Activated CD4-positive, CD25-positive, alpha-beta regulatory T cell (primary cell): ENCODE measurements around the gene GUCD1.

Experiments
- DNase-seq, 4 experiments: peaks; one replicate each; lab custom pipeline; 2025; lab: John Stamatoyannopoulos, UW

GUCD1 gene

DNA sequence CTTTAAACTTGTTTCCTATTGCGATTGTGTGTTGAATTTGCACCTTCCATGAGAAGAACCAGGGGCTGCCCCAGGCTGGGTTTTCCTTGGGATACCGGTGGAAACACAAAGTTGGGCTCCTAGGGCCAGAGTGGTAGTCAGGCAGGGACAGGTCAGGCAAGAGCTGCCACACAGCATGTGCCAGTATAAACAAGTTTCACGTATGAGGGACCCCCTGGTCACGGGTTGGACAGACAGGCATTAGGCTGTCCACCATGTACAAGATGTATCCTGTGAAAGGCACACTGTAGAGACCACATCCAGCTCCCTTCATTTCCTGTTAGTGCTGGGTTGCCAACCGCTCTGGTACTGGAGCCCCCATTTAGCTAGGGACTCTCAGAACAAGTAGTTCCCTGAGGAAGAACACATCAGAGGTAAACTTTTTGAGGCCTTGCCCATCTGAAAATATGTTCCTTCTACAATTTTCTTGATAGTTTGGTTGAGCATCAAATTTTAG is 51.0 kb downstream of the GUCD1 start:
- no peak for DNase-seq

DNA sequence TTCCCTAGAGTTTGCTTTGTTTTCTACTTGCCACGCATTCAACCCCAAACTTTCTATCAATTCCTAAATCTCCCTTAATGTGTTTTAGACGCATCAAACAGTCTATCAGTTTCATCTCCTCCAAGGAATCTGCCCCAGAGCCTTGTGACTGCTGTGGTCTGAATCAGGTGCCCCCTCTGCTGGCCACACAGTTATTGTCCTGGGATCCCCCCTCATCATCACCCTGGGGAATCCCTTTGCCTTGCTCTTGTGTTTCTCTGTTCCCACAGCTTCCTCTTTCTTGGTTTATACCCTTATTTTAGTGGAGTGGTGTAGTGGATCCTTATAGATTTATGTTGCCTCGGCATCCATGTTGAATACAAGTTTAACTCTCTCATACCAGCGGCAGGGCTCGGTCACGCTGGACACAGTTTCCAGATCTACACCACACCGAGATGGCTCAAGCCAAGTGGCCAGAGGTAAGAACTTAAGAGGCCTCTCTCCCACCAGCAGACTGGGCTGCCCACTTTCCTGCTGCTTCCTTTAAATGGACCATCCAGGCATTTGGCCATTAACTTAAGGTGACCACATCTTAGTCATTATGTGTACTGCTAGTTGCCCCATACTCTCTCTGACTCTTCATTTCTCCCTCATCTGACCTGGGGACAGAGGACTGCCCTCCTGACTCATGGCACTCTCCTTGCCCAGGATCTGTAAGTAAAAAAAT is 51.6 kb downstream of the GUCD1 start:
- peak; percentile 8 to 55 (median 24) for DNase-seq

DNA sequence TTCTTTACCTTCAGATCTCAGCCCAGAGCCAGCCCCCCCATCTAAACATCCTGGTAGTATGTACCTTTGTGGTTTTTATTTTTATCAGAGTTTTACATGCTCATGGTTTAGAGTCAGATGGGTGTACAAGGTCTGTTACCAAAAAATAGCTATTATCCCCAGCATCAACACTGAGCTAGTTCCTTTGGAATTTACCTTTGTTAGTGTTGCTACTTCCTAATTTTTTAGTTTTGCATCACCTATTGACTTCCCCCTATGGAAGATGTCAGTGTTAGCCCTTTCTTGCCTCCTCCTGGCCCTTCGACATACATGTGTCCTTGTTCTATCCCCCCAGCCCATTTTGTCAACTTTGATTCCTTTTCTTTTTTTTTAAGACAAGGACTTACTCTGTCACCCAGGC is 52.4 kb downstream of the GUCD1 start:
- no peak for DNase-seq

DNA sequence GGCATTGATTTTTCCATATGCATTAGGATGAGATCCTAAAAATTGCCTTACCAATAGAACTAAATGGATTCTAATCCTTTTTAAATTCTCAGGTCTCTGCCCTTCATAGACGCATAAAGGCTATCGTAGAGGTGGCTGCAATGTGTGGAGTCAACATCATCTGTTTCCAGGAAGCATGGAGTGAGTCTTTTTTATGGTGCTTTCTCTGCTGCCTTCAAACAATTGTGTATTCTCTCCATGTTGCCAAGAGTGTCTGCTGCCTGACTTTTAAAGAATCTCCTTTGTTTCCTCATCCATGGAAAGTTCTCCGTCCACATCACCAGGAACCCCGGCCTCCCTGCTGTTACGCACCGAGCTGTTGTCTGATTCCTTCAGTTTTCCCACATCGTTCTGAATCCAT is 52.9 kb downstream of the GUCD1 start:
- DNase-seq: no peak

DNA sequence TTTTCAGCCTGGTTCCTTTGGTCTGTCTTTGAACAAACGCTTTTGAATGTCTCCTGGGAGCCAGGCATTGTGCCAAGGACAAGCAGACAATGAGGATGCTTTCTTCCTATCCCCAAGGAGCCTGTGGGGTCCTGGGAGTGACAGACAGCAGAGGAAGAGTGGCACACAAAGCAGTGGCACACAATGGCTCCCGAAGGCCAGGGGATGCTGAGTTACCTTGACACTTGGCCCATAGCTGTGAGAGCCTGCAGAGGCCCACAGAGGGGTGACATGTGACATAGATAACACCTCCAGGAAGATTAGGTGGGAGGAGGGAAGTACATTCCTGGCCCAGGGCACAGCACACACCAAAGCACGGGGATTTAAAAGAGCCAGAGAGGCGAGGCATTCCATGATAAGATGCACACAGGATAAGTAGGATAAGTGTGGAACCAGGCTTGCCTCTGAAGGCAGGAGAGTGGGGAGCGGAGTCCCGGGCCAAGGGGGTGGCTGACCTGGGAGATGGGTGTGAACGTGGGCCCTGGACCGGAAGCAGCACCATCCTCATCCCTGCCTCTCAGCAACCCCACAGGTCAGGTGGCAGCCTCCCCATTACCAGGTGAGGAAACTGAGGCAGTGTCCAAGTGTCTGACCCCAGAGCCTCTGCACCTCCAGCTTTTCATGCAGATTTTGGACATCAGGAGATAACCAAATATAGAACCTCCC is 53.5 kb downstream of the GUCD1 start:
- DNase-seq: no peak

DNA sequence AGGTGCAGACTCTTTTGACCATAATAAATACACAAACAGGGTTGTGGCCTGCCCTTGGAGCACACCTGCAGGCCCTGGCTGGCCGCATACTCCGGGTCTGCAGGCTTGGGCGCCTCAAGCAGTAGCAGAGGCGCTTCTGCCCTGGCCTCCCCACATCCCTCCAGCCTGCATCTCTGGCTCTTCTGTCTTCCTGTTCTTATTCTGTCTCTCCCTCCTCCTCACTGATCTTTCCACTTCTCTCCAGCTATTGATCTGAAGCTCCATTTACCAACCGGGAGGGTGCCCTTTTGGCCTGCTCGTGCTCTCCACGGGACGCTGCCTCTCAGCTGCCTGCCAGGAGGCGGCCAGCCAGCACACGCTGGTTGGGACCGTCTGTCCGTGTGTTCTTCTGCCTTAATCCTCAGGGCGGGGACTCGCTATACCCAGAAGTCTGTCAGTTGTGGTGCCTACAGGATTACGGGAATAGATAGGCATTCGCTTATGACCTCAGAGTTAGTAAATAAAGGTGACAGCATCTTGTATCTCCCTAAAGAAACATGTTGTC is 54.6 kb downstream of the GUCD1 start:
- DNase-seq: no peak

DNA sequence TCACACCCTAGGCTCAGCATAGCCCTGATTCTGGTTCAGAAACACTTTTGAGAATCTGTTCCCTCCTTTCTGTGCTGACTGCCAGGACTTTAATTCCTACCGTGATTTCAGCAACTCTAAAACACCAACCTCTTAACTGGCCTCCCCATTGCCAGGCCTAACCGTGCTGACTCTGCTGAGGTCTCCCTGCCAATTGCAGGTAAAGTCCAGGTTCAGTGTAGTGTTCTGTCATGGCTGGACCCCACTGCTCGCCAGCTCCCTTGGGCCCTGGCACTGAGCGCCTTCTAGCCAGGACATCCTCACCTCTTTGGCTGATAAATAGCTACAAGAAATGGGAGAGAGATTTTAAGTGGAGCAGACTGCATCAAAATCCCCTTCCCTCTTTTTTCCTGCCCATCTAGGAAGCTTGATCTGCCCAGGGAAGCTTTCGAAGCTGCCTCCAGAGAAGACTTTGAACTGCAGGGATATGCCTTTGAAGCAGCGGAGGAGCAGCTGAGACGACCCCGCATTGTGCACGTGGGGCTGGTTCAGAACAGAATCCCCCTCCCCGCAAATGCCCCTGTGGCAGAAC is 55.1 kb downstream of the GUCD1 start:
- no peak for DNase-seq

DNA sequence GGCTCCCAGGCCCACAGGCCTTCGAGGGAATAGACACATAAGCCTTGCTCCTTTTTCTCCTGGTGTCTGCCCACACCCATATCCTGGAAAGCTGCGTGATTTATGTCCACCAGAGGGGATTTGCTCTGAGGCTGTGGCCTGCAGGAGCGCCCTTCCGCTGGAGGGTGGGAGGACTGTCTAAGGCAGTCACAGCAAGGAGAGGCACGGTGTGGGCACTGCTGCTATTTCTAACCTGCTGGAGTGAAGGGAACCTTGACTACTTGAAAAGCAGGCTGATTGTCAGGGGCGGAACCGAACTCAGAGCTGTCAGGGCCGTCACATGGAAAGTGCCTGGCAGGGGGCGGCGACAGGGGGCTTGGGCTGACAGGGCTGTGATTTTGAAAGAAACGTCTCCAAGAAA is 56.1 kb downstream of the GUCD1 start:
- DNase-seq: no peak

DNA sequence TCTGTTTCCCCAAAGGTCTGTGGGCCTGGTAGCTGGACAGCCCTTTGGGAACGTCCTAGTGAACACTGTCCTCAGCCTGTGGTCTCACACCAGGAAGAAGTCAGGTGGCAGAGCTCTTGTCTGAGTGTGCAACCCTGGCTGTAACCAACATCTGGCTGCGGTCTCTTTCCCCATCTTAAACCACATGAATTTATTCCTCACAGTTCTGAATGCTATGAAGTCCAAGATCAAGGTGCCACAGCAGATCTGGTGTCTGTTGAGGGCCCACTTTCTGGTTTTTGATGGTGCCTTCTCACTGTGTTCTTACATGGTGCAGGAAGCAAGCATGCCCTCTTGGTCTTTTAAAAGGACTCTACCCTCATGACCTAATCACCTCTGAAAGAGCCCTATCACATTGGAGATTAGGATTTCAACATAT is 57.1 kb downstream of the GUCD1 start:
- no peak for DNase-seq

DNA sequence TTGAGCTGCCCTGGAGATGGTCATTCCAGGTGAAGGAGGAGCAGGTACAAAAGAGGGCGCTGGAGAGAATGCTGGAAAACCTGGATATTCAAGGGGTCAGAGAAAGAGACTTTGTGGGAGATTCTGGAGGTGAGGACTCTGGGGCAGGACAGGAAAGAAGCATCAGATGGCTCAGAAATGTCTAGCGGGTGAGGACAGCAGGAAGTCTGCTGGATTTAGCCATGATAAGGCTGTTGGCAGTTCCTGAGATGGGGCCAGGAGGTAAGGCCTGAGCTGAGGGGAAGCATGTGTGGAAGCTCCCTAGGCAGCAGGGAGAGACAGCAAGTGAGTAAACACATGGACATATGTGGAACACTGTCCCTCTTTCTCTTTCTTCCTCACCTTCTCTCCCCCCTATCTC is 58.3 kb downstream of the GUCD1 start:
- DNase-seq: no peak

DNA sequence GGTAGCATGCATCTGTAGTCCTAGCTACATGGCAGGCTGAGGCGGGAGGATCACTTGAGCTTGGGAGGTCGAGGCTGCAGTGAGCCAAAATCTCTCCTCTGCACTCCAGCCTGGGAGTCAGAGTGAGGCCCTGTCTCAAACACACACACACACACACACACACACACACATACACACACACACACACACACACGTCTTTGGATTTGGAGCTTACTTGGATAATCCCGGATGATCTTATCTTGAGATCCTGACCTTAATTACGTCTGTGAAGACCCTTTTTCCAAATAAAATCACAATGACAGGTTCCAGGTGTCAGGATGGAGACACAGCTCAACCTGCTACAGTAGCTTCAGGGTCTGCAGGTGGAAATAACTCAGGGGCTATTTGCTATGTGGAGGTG is 58.7 kb downstream of the GUCD1 start:
- DNase-seq: no peak

DNA sequence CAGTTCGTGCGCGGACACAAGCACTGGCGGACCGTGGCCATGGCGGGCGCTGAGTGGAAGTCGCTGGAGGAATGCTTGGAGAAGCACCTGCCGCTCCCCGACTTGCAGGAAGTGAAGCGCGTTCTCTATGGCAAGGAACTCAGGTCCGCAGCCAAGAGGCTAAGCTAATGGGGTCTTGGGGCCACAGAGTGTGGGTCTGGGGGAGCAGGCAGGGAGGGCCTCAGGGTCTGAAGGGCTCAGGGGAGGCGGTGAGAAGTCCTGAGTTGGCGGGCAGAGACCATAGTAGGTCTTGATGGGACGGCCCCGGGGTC is 59.6 kb downstream of the GUCD1 start:
- no peak for DNase-seq

DNA sequence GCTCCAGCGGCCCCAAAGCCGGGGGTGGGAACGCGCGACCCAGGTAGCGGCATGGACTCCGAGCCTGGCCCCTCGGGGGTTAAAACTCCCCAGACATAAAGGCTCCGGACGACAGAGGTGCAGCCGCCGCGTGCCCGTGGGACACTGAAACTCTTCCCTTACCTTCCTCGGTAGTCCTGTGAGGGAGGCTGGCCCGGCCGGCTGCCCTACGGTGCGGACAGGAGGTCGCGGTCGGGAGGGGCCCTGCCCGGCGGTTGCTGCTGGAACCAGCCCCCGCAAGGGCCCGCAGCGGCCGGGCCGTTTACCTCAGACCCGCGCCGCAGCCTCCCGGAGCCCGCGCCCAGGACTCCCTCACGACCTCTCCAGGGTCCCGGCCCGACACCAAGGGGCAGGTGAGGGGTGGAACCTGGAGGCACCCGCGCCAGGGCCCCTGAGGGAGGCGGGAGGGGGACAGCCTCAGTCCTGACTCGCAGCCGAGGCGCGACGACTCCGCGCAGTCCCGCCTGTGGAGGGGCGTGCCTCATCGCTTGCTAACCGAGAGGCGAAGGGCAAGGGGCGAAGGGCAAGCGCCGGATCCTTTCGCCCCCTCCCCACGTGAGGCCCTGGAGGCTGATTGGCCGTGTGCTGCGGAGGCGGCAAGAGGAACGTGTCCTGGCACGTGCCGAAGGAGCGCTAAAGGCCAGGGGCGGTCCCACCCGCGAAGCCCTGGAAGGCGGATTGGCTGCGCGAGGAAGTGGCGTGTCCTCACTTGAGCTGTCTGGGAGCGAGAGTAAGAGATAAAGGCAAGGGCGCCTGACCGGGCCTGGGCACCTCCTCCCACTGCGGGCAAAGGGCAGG is 60.2 kb downstream of the GUCD1 start, which contains the start of gene UPB1:
TSS of gene UPB1 (plus strand) at position 805 of the 837 bp plus-strand sequence. CDS start 72 bp downstream, outside the sequence.
- DNase-seq: no peak

DNA sequence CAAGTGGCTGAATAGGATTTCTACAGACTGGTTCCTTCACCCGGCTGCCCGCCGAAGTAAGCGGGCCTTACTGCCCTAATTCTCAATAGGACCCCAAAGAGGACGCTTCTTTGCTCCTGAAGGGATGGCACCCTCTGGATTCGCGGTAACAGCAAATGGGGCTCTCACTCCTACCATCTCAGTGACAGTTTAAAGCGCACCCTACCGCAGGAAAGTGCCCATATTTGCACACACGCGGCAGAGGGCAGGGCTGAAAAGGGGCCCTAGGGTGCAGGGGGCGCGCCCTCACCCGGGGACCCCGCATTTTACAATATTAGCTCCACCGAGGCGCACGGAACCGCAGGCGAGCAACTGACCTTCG is 60.8 kb downstream of the GUCD1 start:
- DNase-seq: no peak

DNA sequence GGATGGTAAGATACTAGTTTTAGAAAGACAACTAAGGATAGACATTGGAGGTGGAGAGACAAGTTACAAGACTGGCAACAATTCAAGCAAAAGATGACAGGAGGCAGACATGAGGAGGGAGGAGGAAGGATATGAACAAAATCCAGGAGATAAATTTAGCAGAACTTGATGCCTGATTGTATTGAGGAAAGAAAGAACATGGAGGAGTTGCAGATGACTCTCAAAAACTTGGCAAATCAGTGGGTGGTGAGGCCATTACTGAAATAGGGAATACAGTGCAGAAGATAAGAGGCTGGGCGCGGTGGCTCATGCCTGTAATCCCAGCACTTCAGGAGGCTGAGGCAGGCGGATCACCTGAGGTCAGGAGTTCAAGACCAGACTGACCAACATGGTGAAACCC is 62.5 kb downstream of the GUCD1 start:
- DNase-seq: no peak
